NCI-H1417 treated with DMSO at 0.1 percent for 48 hours (cell line): ENCODE data around the gene DDX31.
"Not testable (repeated sequence)": the region's sequence is repeated elsewhere in the genome, so short reads cannot be mapped to it uniquely, and the experiment has no call there.

ENCODE experiments used
- DNase-seq: peaks from one replicate; lab custom pipeline; 2025; lab: John Stamatoyannopoulos, UW

The DDX31 gene

DNA sequence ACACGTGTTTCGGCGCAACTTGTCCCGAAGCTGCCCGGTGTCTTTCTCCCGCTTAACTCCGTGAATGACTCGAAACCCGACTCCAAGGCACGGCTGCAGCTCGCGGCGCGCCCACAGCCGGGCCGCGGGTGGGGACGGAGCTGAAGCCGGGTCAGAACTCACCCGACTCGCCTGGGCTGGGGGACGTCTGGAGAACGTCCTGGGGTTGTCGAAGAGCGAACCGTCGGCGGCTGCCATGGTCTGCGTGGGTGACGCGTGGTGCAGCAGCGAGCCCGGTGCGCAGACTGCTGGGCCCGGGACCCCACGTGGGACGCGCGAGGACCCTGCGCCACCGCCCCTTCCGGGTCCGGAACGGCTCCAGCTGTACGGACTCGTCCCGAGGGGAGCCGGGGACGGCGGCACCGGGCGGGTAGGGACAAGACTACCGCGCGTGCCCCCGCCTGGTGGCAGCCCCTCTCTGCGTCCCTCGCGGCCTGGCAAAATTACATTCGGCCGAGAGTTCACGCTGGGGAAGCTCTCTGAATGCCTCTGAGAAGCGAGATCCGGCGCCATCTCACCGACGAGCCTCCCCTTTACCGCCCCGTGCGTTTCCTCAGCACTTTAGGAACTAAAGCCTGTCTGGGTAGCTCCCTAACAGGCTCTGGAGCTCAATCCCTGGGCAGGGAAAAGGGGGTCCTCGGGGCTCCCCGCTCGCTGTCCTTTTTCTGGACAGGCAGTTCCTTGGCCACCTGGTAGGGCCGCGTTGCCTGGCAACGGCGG is at the start of gene DDX31:
Gene DDX31, minus strand, starts transcription at position 286 of the 759 bp plus-strand sequence. Its CDS starts 49 bp downstream, at position 237.
- DNase-seq = peak; percentile 27

GRCh38 chr9:132718381-132718928 is 48.7 kb upstream of the DDX31 start:
- DNase-seq = not testable (repeated sequence)

GRCh38 chr9:132717326-132717945 is 47.7 kb upstream of the DDX31 start:
- DNase-seq = no peak

DNA sequence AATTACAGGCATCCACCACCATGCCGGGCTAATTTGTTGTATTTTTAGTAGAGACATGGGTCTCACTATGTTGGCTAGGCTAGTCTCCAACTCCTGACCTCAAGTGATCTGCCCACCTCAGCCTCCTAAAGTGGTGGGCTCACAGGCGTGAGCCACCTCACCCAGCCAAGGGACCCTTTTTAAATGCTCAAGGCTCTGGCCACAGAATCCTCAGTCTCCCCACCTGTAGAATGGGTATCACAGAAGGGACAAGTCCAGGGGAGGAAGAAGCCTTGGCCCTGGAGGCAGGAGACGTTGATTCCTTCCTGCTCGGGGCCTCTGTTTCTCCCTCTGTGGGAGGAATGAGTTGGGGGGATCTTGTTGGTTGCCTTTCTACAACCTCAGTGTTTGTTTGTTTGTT is 46.2 kb upstream of the DDX31 start:
- DNase-seq = no peak

DNA sequence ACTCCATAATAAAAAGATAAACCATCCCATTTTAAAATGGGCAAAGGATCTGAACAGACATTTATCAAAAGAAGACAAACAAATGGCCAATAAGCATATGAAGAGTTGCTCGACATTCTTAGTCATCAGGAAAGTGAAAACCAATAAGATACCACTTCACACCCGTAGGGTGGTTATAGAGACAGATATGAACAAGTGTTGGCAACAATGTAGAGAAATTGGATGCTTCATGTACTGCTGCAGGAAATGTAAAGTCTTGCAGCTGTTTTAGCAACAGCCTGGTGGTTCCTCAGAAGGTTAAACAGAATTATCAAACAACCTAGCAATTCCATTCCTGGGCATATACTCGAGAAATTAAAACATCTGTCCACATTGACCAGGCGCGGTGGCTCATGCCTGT is 43.0 kb upstream of the DDX31 start:
- DNase-seq = no peak

GRCh38 chr9:132711846-132712245 is 42.1 kb upstream of the DDX31 start:
- no peak for DNase-seq

DNA sequence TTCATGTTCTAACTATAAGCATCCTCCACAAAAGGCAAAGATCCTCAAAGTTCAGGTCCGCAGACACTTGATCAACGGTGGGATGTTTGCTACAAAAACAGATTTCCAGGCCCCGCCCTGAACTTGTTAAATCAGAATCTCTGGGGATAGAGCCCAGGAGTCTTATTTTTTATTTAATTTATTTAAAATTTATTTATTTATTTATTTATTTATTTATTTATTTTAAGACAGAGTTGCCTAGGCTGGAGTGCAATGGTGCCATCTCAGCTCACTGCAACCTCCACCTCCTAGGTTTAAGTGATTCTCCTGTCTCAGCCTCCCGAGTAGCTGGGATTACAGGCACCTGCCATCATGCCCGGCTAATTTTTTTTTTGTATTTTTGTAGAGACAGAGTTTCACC is 41.4 kb upstream of the DDX31 start:
- not testable (repeated sequence) for DNase-seq

DNA sequence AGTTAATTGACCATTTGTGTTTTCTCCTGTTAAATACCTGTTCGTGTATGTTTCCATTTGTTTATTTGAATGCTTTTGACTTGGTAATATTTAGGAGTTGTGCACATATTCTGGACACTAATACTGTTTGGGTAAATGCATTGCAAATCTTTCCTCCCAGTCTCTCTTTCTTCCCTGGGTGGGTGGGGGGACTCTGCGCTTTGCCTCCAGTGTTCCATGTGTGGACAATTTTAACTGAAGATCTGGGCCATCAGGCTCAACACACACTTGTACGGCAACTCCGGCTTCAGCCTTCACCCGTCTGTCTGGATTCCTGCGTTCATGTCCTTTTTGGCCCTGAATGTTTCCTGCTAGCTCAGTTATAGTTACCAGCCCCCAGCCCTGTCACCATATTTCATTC is 40.5 kb upstream of the DDX31 start:
- DNase-seq = no peak

- DNase-seq = no peak
Measured at GRCh38 chr9:132708769-132709430, 39.1 kb upstream of the DDX31 start.

- DNase-seq = no peak
Measured at GRCh38 chr9:132708239-132708638, 38.5 kb upstream of the DDX31 start.

GRCh38 chr9:132703336-132703735 is 33.6 kb upstream of the DDX31 start:
- no peak for DNase-seq

DNA sequence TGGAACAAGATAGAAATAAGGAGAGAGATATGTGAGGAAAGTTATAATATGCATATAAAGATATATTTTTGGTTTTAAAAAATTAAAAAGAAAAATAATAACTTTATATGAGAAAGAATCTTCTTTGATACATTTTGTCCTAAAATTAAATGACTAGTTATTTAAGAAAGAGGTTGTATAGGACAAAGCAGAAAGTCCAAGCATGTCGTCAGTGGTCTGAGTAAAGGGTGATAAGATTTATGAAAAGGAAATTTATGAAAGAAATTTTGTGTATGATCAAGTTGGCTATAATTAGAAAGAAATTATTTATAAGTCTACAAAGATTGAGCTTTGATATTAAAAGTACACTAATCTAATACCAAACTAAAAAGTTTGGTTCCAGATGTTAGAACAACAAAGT is 32.5 kb upstream of the DDX31 start:
- no peak for DNase-seq

DNA sequence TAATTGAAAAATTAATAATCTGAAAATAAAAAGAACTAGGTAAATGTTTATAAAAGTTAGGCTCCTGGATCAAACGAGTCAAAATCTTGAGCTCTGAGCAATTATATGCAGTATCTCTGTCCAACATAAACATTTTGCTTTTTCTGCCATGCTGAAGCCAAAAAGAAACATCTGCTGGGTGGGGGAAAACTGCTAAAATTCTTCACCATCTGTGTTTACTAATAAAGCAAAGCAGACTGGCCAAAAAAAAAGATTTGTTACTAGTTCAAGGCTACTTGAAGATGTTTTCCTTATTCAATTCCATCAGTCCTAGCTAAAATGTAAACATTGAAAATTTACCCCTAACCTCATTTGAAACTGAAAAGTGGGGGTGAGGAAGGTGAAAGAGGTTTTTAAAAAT is 30.2 kb upstream of the DDX31 start:
- no peak for DNase-seq

DNA sequence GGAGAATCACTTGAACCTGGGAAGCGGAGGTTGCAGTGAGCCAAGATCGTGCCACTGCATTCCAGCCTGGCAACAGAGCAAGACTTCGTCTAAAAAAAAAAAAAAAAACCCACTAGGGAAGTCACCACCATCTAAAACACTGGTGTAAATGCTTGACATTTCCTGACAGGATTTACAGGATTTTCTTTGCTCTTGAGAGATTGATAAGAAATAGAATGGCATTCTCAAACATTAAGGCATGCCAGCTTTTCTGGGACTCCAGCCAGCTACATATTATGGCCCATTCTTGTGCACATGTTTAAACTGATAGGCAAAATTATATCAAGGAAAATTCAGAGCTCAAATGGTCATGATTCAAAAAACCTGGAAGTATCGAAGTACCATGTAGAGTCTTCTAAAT is 29.2 kb upstream of the DDX31 start:
- no peak for DNase-seq

GRCh38 chr9:132697230-132697629 is 27.4 kb upstream of the DDX31 start:
- DNase-seq = no peak

DNA sequence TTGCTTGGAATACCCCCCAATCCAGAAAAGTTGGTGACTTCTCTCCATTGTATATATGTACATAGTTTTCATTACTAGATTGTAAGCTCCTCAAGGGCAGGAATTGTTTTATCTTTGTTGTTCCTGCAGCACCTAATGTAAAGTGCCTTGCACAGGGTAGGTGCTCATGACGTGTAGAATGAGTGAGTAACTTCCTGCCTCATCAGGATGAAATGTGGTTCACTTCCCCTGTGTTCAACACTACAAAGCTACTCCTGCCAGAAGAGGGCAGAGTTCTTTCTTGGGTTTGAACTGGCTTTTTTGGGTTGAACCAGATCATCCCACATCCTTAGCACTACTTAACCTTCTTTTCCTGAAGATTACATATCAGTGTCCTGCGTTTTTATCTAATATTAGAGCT is 24.4 kb upstream of the DDX31 start:
- no peak for DNase-seq

GRCh38 chr9:132690696-132691095 is 20.9 kb upstream of the DDX31 start:
- no peak for DNase-seq

DNA sequence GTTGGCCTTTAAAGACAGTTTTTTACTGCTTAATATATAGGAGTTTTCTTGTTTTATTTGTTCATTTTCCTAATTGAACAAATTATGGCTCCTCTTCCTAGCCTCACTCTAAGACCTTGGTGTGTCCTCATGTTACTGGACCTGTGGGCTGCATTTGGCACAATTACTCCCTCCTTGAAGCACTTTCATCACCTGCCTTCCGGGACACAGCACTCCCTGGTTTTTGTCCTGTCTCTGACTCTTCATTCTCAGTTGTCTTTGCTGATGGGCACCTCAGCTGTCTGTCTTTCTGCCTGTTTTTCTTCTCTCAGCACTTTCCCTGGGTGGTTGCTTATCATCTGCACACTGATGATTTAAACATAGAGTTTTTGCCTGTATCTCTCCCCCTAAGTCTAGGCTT is 14.1 kb upstream of the DDX31 start:
- DNase-seq = no peak

- no peak for DNase-seq
Measured at GRCh38 chr9:132681561-132681960, 11.8 kb upstream of the DDX31 start.

- DNase-seq = no peak
Measured at GRCh38 chr9:132679946-132680625, 10.3 kb upstream of the DDX31 start.

GRCh38 chr9:132677976-132678375 is 8.2 kb upstream of the DDX31 start:
- DNase-seq = no peak

- no peak for DNase-seq
Measured at GRCh38 chr9:132674485-132674884, 4.7 kb upstream of the DDX31 start.
